ENCODE data around the gene UGT1A6. TPM values are rescaled to one million over a fixed set of nuclear protein-coding genes. Genes with fewer than 3 reads are reported as not detected.

UGT1A6 gene
- total and polyA plus RNA-seq, 2 of the 4 experiments (the other 2 are of a cell fraction), result not detected

DNA sequence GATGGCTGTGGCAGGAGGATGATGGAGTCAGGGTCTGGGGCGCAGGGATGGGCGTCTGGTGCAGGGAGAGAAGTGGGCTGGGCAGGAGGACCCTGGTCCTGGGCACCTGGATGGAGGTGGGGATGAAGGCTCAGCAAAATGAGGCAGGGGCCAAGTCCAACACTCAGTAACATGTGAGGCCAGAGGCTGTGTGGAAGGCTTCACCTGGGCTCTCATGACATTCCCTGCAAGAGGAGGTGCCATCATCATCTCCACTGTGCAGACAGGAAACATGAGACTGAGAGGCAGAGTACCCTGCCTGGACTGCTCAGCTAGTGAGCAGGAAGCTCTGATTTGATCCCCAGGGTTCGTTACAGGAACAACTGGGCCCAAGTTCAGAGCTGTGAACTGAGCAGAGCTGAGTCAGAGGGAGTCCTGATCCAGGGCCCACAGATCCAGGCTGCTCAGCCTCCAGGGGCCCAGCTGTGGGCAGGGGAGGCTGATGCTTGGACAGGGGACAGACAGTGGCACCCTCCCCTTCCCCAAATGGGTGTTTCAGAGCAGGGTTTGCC is 124.7 kb downstream of the UGT1A6 start:
- H3K36me3 ChIP-seq (ENCODE audit: control insufficient read depth, insufficient read depth, low read length), result no peaks in the 10 kb centered on the region
- dilution Hi-C loops (cut with HindIII; ENCODE audit: low sequenced_read_pairs, unreplicated experiment), result no loop called here
- H3K18ac ChIP-seq (ENCODE audit: low read depth, low read length), result no peak overlapping the region
- whole genome bisulfite sequencing, 2 experiments (ENCODE audit: extremely low coverage in 2 of 2, insufficient read length in 1 of 2), result 100% methylated on average over 1 of the region's 3 CpGs; no CpG with 5 or more reads in 1 of the 2 experiments
- no peak overlapping the region for H3K14ac ChIP-seq (replicated peaks; ENCODE audit: low read depth, low read length)
- no peak overlapping the region for H2BK5ac ChIP-seq (ENCODE audit: low read depth, low read length, poor library complexity, severe bottlenecking)
- no TSS peak for BruUV-seq (replicated peaks)
- no peak overlapping the region for H4K5ac ChIP-seq (ENCODE audit: low read depth, low read length)
- no peak overlapping the region for H3K56ac ChIP-seq (ENCODE audit: extremely low read depth, insufficient read depth, low read length)
- H2AFZ ChIP-seq (replicated peaks; ENCODE audit: low read length, poor library complexity), result no peak overlapping the region
- no peak overlapping the region for H3K4me2 ChIP-seq (ENCODE audit: low read depth, low read length)
- no peaks in the 10 kb centered on the region for H4K20me1 ChIP-seq (ENCODE audit: insufficient read depth, low read length)
- in situ Hi-C loops (cut with MboI; ENCODE audit: low sequenced_read_pairs), result no loop called here
- no peak overlapping the region for H2BK120ac ChIP-seq (ENCODE audit: low read depth, low read length)
- TF ChIP-seq BHLHE40 (IDR thresholded peaks at IDR 0.05; ENCODE audit: low read depth, low read length) (no peak), MAZ (IDR thresholded peaks at IDR 0.05; ENCODE audit: borderline replicate concordance, low read depth, low read length) (no peak), RAD21 (IDR thresholded peaks at IDR 0.05; ENCODE audit: low read length) (no peak), NFE2L2 (IDR thresholded peaks at IDR 0.05; ENCODE audit: low read depth, low read length) (no peak), FOS (IDR thresholded peaks at IDR 0.05; ENCODE audit: low read depth, low read length) (no peak)
- TF ChIP-seq, protein P1, sequence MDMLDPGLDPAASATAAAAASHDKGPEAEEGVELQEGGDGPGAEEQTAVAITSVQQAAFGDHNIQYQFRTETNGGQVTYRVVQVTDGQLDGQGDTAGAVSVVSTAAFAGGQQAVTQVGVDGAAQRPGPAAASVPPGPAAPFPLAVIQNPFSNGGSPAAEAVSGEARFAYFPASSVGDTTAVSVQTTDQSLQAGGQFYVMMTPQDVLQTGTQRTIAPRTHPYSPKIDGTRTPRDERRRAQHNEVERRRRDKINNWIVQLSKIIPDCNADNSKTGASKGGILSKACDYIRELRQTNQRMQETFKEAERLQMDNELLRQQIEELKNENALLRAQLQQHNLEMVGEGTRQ (IDR thresholded peaks at IDR 0.05; ENCODE audit: low read depth, low read length), result no peak
- peaks cover 7% of the 10 kb centered on the region; the same call in 1 of the 2 replicates for H3K27me3 ChIP-seq (ENCODE audit: control insufficient read depth, insufficient read depth, low read length)
- H3K23ac ChIP-seq (ENCODE audit: low read depth, low read length), result no peak overlapping the region
- no peak overlapping the region for H4K91ac ChIP-seq (ENCODE audit: insufficient read depth, low read depth, low read length)
- H3K4me3 ChIP-seq (ENCODE audit: insufficient read depth, low read depth, low read length), result no peak overlapping the region
- H3K4me1 ChIP-seq (ENCODE audit: control insufficient read depth, insufficient read depth, low read length), result no peaks in the 10 kb centered on the region
- H4K8ac ChIP-seq (ENCODE audit: low read depth in 2 of 2, low read length in 2 of 2), result no peak overlapping the region
- DNase-seq (peak; percentile 20), ATAC-seq (ENCODE audit: low read depth) (peak; percentile 50)
- H2AK5ac ChIP-seq (ENCODE audit: low read depth, low read length), result no peak overlapping the region
- H2BK20ac ChIP-seq (ENCODE audit: low read depth, low read length), result no peak overlapping the region
- H3K4ac ChIP-seq (ENCODE audit: low read depth, low read length), result no peak overlapping the region
- no peaks in the 10 kb centered on the region for H3K9me3 ChIP-seq (ENCODE audit: control insufficient read depth, insufficient read depth, low read length)
- no peaks in the 10 kb centered on the region for H3K79me1 ChIP-seq (ENCODE audit: low read depth in 1 of 2, low read length in 2 of 2)
- H3K9me1 ChIP-seq (ENCODE audit: insufficient read depth, low read length), result no peaks in the 10 kb centered on the region
- intact Hi-C loops (cut with micrococcal nuclease), result no loop called here
- H2BK15ac ChIP-seq (ENCODE audit: low read depth, low read length), result no peak overlapping the region
- H3K9ac ChIP-seq (ENCODE audit: low read depth, low read length), result no peak overlapping the region
- peak overlapping the region; percentile 66 for H2AK9ac ChIP-seq (replicated peaks; ENCODE audit: low read depth, low read length, poor library complexity)
- ChIA-PET CTCF (no interaction called here), POLR2A (ENCODE audit: unreplicated experiment) (no interaction called here)
- H3K27ac ChIP-seq (ENCODE audit: insufficient read depth, low read length), result no peak overlapping the region

Measured in IMR-90 (cell line).